GM12891 (cell line): ENCODE data around the gene FAM217B.

Experiments
- POLR2A ChIP-seq: IDR thresholded peaks from 2 replicates; pipeline ENCODE4 v1.6.1; 2011; ENCODE audit warnings: low read depth, low read length, control low read depth
- POLR2AphosphoS5 ChIP-seq: IDR thresholded peaks from 2 replicates; pipeline ENCODE4 v1.6.1; 2011; ENCODE audit warnings: low read depth, low read length, control low read depth
- POU2F2 ChIP-seq: IDR thresholded peaks from 2 replicates; pipeline ENCODE4 v1.6.1; 2011; ENCODE audit warnings: low read depth, mild to moderate bottlenecking, control low read depth, low read length, moderate library complexity
- SPI1 ChIP-seq: IDR thresholded peaks from 2 replicates; pipeline ENCODE4 v1.6.1; 2011; ENCODE audit warnings: low read depth, low read length, control low read depth
- TAF1 ChIP-seq: IDR thresholded peaks from 2 replicates; pipeline ENCODE4 v1.6.1; 2011; ENCODE audit warnings: low read depth, low read length, control low read depth

DNA sequence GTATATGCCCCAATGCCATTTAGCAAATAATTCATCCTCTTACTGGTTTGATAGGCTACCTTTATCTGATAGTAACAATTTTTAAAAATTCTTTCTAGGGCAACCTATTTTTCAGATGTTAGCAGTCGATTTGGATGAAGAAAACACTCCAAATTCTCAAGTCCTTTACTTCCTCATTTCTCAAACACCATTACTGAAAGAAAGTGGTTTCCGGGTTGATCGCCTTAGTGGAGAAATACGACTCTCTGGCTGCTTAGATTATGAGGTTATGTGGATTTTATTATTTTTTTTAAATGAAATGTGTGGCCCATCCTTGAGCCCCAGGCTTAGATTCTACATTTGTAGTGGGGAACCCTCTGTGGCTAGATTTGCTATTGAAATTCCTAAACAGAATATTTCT lies 44.4 kb downstream of the FAM217B start:
- TF ChIP-seq POLR2A (no peak), TAF1 (no peak), POLR2AphosphoS5 (no peak), SPI1 (no peak), POU2F2 (no peak)
